ENCODE results near the gene HSPA14.
"Not testable (repeated sequence)": the region's sequence is repeated elsewhere in the genome, so short reads cannot be mapped to it uniquely, and the experiment has no call there.

The HSPA14 gene

DNA sequence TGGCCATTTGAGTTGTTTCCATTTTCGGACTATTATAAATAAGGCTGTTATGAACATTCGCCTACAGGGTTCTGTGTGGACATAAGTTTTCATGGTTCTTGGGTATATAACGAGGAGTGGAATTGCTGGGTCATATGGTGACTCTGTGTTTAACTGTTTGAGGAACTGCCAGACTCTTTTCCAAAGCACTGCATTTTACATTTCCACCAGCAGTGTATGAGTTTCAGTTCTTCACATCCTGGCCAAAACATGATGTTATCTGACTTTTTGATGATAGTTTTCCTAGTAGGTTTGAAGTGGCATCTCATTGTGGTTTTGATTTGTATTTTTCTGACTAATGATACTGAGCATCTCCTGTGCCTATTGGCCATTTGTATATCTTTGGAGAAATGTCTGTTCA, 46.0 kb downstream of the HSPA14 start:
- peak in 1 of 5 experiments; percentile 67 for DNase-seq

DNA sequence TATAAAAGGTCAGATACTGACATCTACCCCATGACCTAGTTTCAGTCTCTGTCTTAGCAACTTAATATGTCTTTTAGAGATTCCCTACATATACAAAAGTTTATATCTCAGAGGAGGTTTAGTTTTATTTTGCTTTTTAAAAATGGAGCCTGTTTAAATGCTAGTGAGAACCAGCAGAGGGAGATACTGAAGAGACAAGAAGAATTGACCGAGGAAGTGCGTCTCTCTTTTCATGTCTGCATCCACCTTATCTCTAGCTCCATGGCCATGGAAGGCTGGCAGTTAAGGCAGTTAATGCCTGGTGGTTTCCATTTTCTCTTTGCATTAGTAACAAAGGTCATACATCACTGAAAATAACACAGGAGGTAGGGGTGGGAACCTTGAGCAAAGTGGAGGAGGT, 51.2 kb downstream of the HSPA14 start:
- DNase-seq = peak in 1 of 5 experiments; percentile 37

DNA sequence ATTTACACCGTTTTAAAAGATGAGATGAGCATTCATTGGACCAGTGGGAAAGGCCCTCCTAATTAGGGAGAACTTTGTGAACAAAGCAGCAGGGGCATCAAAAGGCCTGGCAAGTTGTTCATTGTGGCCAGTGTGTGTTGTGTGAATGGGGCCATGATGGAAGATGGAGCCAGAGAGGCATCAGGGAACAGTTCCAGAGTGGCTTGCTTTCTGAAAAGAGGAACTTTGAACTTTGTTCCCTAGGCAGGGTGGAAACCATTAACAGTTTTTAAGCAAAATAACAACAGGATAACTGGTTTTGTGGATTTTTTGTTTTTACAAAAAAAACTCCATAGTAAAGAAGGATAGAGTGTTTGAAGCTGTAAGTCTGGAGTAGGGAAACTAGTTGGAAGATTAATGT, 53.0 kb downstream of the HSPA14 start:
- DNase-seq = no peak

DNA sequence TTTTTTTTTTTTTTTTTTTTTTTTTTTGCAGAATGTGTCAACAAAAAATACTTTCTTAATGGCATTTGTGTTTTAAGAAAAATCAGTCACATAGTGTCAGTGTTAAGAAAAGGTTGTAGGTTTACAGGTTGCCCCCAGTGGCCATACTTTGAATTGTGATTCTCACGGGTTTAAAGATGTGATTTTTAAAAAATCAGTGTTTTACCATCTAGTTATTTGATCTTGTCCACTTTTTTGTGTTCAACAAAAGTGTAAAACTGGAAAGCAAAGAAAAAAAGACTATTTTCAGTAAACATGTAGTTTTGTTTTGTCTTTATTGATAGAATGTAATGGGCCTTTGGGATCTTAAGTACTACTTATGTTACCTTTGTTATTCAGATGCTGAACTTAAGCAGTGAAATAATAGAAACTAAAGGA, 66.2 kb downstream of the HSPA14 start:
- DNase-seq = peak in 2 of 5 experiments; percentile 9 to 62

DNA sequence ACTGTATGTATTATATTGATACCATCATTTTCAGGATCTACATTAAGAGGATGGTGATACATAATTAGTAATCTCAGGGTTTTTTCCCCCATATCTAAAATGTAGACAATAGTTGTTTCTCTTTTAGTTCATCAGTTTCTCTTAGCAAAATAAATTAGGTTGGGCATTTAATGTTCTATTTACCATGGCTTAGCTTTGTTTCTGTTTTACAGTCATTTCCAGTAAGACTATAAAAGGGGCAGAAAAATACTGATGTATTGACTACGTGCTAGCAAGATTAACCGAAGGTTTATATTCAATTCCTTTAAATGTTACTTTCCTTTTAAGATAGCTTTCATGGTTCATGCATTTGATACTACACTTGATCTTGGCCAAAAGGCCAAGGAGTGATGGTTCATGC, 66.8 kb downstream of the HSPA14 start:
- no peak for DNase-seq

DNA sequence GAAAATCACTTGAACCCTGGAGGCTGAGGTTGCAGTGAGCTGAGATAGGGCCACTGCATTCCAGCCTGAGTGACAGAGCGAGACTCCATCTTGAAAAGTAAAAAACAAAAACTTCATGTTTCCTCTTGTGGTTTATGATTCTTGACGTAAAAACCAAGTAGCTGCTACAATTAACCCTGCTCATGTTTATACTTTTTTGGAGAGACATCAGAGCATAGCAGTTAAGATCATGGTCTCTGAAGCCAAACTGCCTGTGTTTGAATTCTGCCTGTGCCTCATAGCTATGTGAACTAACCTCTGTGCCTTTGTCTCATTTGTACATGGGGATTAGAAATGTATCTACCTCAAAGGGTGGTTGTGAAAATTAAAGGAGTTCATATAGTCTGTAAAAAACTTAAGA, 67.8 kb downstream of the HSPA14 start:
- peak in 1 of 5 experiments; percentile 25 for DNase-seq

DNA sequence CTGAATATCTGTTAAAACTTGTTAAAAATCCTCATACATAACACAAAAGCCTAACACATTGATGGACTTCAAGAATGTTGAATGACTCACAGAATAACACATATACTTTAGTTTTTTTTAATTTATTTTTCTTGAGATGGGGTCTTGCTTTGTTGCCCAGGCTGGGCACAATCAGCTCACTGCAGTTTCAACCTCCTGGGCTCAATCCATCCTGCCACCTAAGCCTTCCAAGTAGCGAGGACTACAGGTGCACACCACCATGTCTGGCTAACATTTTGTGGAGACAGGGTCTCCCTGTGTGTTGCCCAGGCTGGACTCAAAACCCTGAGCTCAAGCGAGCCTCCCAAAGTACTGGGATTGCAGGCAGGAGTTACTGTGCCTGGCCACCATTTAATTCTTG, 68.7 kb downstream of the HSPA14 start:
- DNase-seq = no peak

DNA sequence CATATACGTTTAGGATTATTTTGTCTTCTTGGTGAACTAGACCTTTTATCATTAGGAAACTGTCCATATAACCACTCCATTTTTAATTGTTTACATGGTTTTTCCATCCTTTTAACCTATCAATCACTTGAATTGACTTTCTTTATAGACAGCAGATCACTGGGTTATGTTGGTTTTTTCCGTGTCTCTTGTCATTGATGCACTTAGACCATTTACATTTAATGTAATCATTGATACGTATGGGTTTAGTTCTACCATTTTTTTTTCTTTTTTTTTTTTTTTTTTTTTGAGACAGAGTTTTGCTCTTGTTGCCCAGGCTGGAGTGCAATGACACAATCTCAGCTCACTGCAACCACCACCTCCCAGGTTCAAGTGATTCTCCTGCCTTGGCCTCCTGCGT, 69.5 kb downstream of the HSPA14 start:
- DNase-seq = not testable (repeated sequence)

DNA sequence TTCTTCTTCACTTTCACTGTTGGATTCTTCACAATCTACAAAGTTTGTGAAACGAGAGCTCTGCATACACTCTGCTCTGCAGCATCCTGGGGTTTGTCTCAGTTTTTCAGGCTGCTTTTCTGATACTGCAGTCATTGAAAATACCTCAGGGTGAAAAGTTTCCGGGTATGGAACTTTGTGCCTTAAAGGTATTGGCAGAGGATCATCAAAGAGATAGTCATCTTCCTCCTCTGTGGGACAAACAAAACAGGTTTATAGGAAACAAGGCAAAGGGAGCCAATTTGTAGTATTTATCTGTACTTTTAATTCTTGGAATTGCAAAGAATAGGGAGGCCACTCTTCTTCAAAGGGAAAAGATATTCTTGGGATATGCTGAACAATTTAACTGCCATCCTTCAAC, 71.0 kb downstream of the HSPA14 start:
- no peak for DNase-seq

DNA sequence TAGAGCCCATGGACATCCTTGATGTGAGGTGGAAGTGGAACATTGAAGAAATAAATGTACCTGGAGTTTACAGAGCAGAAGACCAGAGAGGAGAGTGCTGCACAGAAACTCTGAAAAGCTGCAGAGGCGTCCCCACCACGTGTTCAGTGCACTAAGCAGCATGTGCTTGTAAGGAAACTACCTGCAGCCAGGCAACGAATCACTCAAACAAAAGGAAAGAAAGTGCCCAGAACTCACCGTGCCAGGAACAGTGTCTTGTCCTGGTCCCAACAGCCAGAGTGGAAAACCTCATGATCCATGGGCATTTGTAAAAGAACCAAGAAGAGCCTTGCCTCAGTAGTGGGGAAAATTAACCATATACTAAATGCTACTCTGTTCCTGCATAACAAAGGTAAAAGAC, 72.8 kb downstream of the HSPA14 start:
- no peak for DNase-seq

DNA sequence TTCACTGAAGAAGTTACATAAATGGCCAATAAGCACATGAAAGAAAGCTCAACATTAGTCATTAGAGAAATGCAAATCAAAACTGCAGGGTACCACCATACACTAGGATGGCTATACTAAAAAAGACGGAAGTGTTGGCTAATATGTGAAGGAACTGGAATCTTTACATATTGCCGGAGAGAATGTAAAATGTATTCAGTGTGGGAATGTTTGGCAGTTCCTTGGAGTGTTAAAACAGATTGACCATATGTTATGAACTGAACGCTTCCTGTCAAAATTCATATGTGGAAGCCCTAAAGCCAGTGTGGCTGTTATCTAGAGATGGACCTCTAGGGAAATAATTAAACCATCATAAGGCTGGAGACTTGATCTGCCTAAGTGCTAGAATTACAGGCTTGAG, 73.7 kb downstream of the HSPA14 start:
- no peak for DNase-seq

DNA sequence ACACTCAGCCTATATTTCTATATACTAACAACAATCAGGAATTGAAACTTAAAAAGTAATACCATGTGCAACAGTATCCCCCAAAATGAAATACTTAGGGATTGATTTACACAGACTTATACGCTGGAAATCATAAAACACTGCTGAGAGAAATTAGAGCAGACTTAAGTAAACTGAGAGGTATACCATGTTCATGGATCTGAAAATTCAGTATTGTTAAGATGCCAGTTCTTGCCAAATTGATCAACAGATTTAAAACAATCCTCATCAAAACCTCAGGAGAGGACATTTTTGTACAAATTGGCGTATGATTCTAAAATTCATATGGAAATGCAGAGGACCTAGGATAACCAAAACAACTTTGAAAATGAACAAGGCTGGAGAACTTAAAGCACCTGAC, 78.5 kb downstream of the HSPA14 start:
- DNase-seq = no peak

DNA sequence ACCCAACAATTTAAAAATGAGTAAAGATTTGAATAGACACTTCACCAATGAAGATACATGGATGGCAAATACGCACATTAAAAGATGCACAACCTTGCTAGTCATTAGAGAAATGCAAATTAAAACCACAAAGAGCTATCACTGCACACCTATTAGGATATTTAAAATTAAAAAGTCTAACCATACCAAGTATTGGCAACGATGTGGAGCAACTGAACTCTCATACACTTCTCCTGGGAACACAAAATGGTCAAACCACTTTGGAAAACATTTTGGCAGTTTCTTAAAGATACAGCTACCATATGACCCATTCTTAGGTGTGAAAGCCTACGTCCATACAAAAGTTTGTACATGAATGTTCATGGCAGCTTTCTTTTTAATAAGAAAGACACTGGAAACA, 79.7 kb downstream of the HSPA14 start:
- DNase-seq = no peak

DNA sequence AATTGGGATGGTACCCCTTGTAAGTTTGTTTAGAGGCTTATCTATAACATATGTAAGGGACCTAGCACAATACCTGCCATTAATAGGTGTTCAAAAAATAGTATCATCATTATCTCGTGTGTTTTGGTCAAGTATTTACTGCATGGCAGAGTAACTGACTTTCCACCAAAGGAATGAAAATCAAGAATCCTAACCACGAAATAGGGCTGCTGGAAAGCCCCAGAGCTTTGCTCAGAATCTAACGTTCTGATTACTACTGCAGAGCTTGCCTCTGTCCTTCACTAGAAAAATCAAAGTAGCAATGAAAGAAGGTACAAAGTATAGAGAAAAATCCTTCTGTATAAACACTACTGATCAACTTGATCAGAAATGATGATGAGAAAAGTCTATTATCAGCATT, 80.9 kb downstream of the HSPA14 start:
- no peak for DNase-seq

Measured in T-helper 2 cell (primary cell).